Ishikawa (cell line): ENCODE measurements around the gene INAFM2.

ENCODE experiments used
- CEBPB ChIP-seq: IDR thresholded peaks from 2 replicates; pipeline ENCODE4 v1.6.1; 2012
- CREB1 ChIP-seq: IDR thresholded peaks from 2 replicates; pipeline ENCODE4 v1.6.1; 2012; ENCODE audit warnings: low read depth
- EGR1 ChIP-seq: IDR thresholded peaks from 2 replicates; pipeline ENCODE4 v1.6.1; 2012
- EP300 ChIP-seq: IDR thresholded peaks from 2 replicates; pipeline ENCODE4 v1.6.1; 2012; ENCODE audit warnings: borderline replicate concordance
- FOXM1 ChIP-seq: IDR thresholded peaks from 2 replicates; pipeline ENCODE4 v1.6.1; 2012; ENCODE audit warnings: low read depth, borderline replicate concordance
- NFIC ChIP-seq: IDR thresholded peaks from 2 replicates; pipeline ENCODE4 v1.6.1; 2012
- RAD21 ChIP-seq: IDR thresholded peaks from 2 replicates; pipeline ENCODE4 v1.6.1; 2012; ENCODE audit warnings: low read depth
- TAF1 ChIP-seq: IDR thresholded peaks from 2 replicates; pipeline ENCODE4 v1.6.1; 2012; ENCODE audit warnings: low read depth, mild to moderate bottlenecking
- TCF12 ChIP-seq: IDR thresholded peaks from 2 replicates; pipeline ENCODE4 v1.6.1; 2012; ENCODE audit warnings: low read depth
- TEAD4 ChIP-seq: IDR thresholded peaks from 2 replicates; pipeline ENCODE4 v1.6.1; 2012
- YY1 ChIP-seq: IDR thresholded peaks from 2 replicates; pipeline ENCODE4 v1.6.1; 2012; ENCODE audit warnings: low read depth
- ZBTB7A ChIP-seq: IDR thresholded peaks from 2 replicates; pipeline ENCODE4 v1.6.1; 2012; ENCODE audit warnings: low read depth
- TF ChIP-seq, protein P1 (sequence below): IDR thresholded peaks from 2 replicates; pipeline ENCODE4 v1.6.1; 2012; ENCODE audit warnings: low read depth, mild to moderate bottlenecking
- TF ChIP-seq, protein P2 (sequence below): IDR thresholded peaks from 2 replicates; pipeline ENCODE4 v1.6.1; 2012
- TF ChIP-seq, protein P3 (sequence below): IDR thresholded peaks from 2 replicates; pipeline ENCODE4 v1.6.1; 2012

Gene INAFM2

DNA sequence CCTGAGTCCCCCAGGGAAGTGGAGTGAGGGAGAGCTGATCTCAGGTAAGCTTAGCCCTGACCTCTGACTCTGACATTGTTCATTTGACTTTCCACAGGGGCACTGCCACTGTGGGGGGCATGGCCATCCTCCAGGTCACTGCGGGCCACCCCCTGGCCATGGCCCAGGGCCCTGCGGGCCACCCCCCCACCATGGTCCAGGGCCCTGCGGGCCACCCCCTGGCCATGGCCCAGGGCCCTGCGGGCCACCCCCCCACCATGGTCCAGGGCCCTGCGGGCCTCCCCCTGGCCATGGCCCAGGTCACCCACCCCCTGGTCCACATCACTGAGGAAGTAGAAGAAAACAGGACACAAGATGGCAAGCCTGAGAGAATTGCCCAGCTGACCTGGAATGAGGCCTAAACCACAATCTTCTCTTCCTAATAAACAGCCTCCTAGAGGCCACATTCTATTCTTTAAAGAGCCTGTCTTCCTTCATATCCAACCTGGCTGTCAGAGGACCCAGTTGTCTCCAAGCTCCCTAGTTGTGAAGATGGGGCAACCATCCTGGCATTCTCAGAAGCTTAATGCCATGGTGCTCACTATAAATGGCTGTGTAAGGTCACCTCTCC is 32.6 kb downstream of the INAFM2 start:
- no peak for TF ChIP-seq CEBPB

DNA sequence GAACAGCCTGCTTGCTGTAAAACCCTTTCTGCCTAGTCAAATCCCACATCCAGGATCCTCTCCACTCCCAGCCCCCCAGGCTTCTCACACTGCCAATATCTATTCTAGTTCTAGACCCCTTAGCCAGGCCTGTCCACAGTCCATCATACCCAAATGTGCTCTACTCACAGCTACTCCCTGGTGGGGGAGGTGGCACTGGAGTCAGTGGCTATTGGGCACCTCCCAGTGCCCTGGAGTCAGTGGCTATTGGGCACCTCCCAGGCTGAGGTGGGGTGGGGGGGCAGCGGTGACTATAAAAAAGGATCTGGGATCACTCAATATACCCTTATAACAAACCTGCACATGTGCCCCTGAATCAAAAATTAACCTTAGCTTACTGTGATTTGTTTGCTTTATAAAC is 33.8 kb downstream of the INAFM2 start:
- TF ChIP-seq ZBTB7A (no peak), NFIC (no peak), CEBPB (no peak), CREB1 (no peak), RAD21 (no peak)

DNA sequence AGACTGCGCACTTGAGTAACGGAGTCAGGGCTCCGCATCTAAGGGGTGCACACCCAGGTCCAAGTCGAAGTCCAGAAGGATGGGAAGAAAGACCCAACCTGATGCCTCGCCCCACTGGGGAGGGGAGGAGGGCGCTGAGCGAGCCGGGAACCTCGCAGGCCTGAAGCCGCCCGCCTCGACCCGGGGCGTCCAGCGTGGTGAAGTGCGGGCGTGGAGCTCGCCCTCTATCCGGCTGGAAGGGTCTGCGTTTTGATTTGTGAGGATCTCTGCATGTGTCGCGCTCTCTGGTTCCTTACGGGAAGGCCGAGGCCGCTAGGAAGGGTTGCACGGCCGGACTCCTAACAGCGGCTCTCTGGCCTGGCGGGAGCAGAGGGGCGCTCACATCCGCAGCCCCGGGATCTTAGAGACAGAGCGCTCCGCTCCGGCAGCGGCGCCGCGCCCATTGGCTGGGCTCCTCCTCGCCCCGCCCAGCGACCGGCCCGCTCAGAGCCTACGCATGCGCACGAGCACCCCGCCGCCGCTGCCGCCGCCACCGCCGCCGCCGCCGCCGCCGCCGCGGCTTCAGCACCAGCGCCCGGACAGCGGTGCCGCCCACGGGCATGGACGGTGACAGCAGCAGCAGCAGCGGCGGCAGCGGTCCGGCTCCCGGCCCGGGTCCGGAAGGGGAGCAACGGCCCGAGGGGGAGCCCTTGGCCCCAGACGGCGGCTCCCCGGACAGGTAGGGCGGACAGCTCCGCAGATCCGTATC is 34.4 kb downstream of the INAFM2 start, which contains the start of gene DISP2:
TSS of gene DISP2 (plus strand) at position 497 of the 748 bp plus-strand sequence. CDS start at position 600, 103 bp downstream.
- TF ChIP-seq ZBTB7A (0 out of 2 replicates have a peak, but pooled peaks have one; percentile 74), EGR1 (peak; percentile 92), YY1 (no peak), NFIC (no peak), TCF12 (no peak), EP300 (peak; percentile 37), TEAD4 (no peak), FOXM1 (no peak), CEBPB (no peak), RAD21 (no peak)
- TF ChIP-seq, protein P1, sequence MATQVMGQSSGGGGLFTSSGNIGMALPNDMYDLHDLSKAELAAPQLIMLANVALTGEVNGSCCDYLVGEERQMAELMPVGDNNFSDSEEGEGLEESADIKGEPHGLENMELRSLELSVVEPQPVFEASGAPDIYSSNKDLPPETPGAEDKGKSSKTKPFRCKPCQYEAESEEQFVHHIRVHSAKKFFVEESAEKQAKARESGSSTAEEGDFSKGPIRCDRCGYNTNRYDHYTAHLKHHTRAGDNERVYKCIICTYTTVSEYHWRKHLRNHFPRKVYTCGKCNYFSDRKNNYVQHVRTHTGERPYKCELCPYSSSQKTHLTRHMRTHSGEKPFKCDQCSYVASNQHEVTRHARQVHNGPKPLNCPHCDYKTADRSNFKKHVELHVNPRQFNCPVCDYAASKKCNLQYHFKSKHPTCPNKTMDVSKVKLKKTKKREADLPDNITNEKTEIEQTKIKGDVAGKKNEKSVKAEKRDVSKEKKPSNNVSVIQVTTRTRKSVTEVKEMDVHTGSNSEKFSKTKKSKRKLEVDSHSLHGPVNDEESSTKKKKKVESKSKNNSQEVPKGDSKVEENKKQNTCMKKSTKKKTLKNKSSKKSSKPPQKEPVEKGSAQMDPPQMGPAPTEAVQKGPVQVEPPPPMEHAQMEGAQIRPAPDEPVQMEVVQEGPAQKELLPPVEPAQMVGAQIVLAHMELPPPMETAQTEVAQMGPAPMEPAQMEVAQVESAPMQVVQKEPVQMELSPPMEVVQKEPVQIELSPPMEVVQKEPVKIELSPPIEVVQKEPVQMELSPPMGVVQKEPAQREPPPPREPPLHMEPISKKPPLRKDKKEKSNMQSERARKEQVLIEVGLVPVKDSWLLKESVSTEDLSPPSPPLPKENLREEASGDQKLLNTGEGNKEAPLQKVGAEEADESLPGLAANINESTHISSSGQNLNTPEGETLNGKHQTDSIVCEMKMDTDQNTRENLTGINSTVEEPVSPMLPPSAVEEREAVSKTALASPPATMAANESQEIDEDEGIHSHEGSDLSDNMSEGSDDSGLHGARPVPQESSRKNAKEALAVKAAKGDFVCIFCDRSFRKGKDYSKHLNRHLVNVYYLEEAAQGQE: peak; percentile 90
- TF ChIP-seq, protein P2, sequence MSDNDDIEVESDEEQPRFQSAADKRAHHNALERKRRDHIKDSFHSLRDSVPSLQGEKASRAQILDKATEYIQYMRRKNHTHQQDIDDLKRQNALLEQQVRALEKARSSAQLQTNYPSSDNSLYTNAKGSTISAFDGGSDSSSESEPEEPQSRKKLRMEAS: peak; percentile 68

DNA sequence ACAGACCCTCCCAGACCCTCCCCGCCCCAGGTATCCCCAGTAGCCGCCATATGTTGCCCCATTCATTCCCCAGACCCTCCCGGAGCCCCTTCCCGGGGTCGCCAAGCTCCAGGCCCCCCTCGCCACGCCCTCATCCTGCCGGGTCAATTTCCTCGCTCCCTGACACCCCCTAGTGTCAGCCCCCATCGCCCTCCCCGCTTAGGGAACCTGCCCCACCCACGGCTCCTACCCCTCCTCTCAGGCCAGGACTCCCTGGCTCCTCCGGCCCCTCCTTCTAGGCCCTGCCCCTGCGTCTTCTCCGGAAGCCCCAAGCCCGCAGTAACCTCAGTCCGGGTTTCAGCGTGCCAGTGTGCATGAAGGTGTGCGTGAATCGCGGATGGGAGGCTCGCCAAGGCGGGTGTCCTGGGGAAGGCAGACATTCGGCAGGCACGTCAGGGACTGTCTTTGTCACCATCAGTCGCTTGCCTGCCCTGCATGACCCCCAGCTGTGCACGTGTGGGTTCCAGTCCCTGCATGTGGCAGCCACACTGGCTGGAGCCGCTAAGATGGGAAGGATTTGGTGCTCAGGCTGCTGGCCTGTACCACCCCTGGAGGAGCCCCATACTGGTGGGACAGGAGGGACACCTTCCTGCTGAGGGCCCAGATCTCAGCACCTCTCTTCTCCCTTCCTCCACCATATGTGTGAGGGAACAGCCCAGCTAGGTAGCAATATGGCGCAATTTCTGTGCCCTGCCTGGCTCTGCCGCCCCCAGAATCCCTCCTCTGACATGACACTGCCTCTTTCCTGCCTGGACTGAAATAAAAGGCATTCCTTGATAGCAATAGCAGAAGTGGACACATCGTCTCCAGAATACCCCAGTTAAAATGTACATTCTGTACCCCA is 35.2 kb downstream of the INAFM2 start:
- no peak for TF ChIP-seq TEAD4
- TF ChIP-seq CEBPB: 0 out of 2 replicates have a peak, but pooled peaks have one; percentile 6

DNA sequence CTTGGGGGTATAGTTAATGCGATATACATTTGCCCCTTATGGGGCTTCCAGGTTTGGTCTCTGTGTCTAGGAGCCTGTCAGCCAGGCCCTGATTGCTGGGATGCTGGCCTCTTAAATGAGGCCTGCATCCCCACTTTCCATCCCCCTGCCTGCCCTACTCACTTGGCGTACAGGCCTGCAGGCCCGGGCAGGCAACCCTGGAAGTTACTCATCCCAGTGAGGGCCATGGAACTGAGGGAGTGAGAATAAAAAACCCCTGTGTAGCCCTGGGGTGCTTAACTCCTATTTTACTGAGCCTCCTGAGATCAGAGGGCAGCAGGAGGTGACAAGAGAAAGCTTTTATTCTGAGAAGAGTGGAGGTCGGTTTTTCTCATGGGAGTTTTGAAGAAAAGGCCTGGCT is 36.5 kb downstream of the INAFM2 start:
- TF ChIP-seq NFIC (no peak), TEAD4 (no peak), TAF1 (no peak), CEBPB (no peak), EGR1 (no peak), ZBTB7A (no peak), FOXM1 (no peak), YY1 (no peak), RAD21 (no peak), EP300 (no peak), CREB1 (no peak)
- TF ChIP-seq, protein P3, sequence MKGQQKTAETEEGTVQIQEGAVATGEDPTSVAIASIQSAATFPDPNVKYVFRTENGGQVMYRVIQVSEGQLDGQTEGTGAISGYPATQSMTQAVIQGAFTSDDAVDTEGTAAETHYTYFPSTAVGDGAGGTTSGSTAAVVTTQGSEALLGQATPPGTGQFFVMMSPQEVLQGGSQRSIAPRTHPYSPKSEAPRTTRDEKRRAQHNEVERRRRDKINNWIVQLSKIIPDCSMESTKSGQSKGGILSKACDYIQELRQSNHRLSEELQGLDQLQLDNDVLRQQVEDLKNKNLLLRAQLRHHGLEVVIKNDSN: no peak
- TF ChIP-seq, protein P2: no peak
- TF ChIP-seq, protein P1: no peak

DNA sequence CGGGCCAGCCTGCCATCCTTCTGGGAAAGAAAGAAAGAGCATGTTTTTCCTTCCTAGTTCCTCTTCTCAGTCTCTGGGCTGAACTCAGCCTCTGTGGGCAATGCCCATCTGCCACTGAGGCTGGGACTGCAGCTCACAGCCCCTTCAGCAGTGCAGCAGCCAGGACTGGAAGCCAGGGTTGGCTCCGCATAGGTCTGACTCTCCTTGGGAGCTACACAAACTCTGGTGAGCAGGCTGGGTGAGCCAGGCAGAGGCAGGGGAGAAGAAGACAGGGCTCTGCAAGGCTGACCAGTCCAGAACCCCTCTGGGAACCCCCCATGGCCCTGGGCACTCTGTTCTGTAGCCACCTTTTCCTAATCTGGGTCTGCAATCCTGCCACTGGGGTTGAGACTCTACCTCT is 38.1 kb downstream of the INAFM2 start:
- TF ChIP-seq CREB1 (no peak), RAD21 (no peak), TCF12 (no peak), CEBPB (no peak), EP300 (no peak), TEAD4 (no peak), TAF1 (no peak), NFIC (no peak), YY1 (no peak), ZBTB7A (no peak), EGR1 (no peak), FOXM1 (no peak)
- TF ChIP-seq, protein P1: no peak
- TF ChIP-seq, protein P3: no peak
- TF ChIP-seq, protein P2: no peak
